CD4-positive, alpha-beta T cell treated with Interleukin-10 for 1 hour (primary cell): ENCODE data around the gene PDZD7.

Experiments
- DNase-seq: peaks from one replicate; pipeline ENCODE4 v3.0.0-alpha.2; 2020

Gene PDZD7

GRCh38 chr10:100960251-100960650 lies 70.7 kb downstream of the PDZD7 start:
- no peak for DNase-seq
